SU-DHL-6 (cell line): ENCODE data around the gene AFF2.

ENCODE experiments used
- H2AFZ ChIP-seq: fragments of 200-600 bp; sonication (generic); 2 replicates; pipeline ENCODE4 v1.6.1; 2014; ENCODE audit warnings: low read depth, mild to moderate bottlenecking, moderate library complexity, mixed read lengths, antibody characterized with exemption, low read length; ENCODE audit not compliant: severe bottlenecking
- H3F3A ChIP-seq: fragments of 200-600 bp; shearing (Covaris generic); 2 replicates; pipeline ENCODE4 v1.6.0; 2016; ENCODE audit warnings: antibody characterized with exemption, mild to moderate bottlenecking; ENCODE audit not compliant: insufficient read depth
- H3K27ac ChIP-seq: fragments of 200-600 bp; sonication (generic); 2 replicates; pipeline ENCODE4 v1.5.1; 2016; ENCODE audit warnings: low read depth, mild to moderate bottlenecking, low read length, moderate library complexity, mixed read lengths
- H3K27me3 ChIP-seq: fragments of 200-600 bp; sonication (generic), shearing (Covaris generic); 2 replicates; pipeline ENCODE4 v1.6.0; 2014; ENCODE audit warnings: mild to moderate bottlenecking, low read length
- H3K36me3 ChIP-seq: fragments of 200-600 bp; sonication (generic); 2 replicates; pipeline ENCODE4 v1.6.1; 2014; ENCODE audit warnings: mild to moderate bottlenecking, low read length, mixed read lengths
- H3K4me2 ChIP-seq: fragments of 300-600, 200-600 bp; shearing (Covaris generic), sonication (generic); 2 replicates; pipeline ENCODE4 v1.6.0; 2014; ENCODE audit warnings: low read length, low read depth, mild to moderate bottlenecking; ENCODE audit not compliant: poor library complexity, severe bottlenecking
- H3K4me3 ChIP-seq: fragments of 200-600 bp; sonication (generic); 2 replicates; pipeline ENCODE4 v1.5.1; 2014; ENCODE audit warnings: antibody characterized with exemption, low read length, mild to moderate bottlenecking, mixed read lengths; ENCODE audit not compliant: insufficient read depth, poor library complexity, severe bottlenecking
- H3K79me2 ChIP-seq: fragments of 200-600 bp; sonication (generic); 2 replicates; pipeline ENCODE4 v1.6.1; 2014; ENCODE audit warnings: mild to moderate bottlenecking, low read length, moderate library complexity; ENCODE audit not compliant: insufficient read depth
- H3K9ac ChIP-seq: fragments of 200-600 bp; sonication (generic); 2 replicates; pipeline ENCODE4 v1.7.0; 2014; ENCODE audit warnings: mild to moderate bottlenecking, low read length
- H3K9me2 ChIP-seq: fragments of 200-600 bp; sonication (generic); replicated peaks from 2 replicates; pipeline ENCODE4 v1.6.1; 2014; ENCODE audit warnings: low read length; ENCODE audit not compliant: insufficient read depth
- H3K9me3 ChIP-seq: fragments of 200-600 bp; sonication (generic); 2 replicates; pipeline ENCODE4 v1.6.1; 2014; ENCODE audit warnings: low read length, mixed read lengths; ENCODE audit not compliant: insufficient read depth
- H4K20me1 ChIP-seq: fragments of 200-600 bp; sonication (generic); 2 replicates; pipeline ENCODE4 v1.6.1; 2014; ENCODE audit warnings: low read depth, mild to moderate bottlenecking, antibody characterized with exemption, low read length, moderate library complexity, mixed read lengths
- EZH2phosphoT487 ChIP-seq: fragments of 200-600 bp; sonication (generic), shearing (Covaris generic); conservative IDR thresholded peaks from 2 replicates; pipeline ENCODE4 v1.6.1; 2018; ENCODE audit warnings: mild to moderate bottlenecking, antibody characterized with exemption, low read length, moderate library complexity, mixed read lengths
- TF ChIP-seq, protein P1 (sequence below): fragments of 200-600 bp; sonication (generic); IDR thresholded peaks from one replicate; pipeline ENCODE4 v1.5.1; 2017; ENCODE audit warnings: antibody characterized with exemption, mild to moderate bottlenecking, low read length, moderate library complexity; ENCODE audit not compliant: insufficient read depth, poor library complexity, severe bottlenecking

The AFF2 gene

GRCh38 chrX:148984238-148984637 lies 483.8 kb downstream of the AFF2 start:
- Histone ChIP-seq H3K9ac (no peak overlapping the region), H3K79me2 (no peaks in the 10 kb centered on the region), H3K36me3 (no peaks in the 10 kb centered on the region), H3F3A (no peaks in the 10 kb centered on the region), H3K27me3 (no peaks in the 10 kb centered on the region), H3K4me3 (no peak overlapping the region), H2AFZ (no peak overlapping the region), H4K20me1 (no peaks in the 10 kb centered on the region), H3K9me3 (no peaks in the 10 kb centered on the region), H3K27ac (no peak overlapping the region), H3K9me2 (no peaks in the 10 kb centered on the region), H3K4me2 (no peak overlapping the region)
- TF ChIP-seq EZH2phosphoT487 = no peak
- TF ChIP-seq, protein P1, sequence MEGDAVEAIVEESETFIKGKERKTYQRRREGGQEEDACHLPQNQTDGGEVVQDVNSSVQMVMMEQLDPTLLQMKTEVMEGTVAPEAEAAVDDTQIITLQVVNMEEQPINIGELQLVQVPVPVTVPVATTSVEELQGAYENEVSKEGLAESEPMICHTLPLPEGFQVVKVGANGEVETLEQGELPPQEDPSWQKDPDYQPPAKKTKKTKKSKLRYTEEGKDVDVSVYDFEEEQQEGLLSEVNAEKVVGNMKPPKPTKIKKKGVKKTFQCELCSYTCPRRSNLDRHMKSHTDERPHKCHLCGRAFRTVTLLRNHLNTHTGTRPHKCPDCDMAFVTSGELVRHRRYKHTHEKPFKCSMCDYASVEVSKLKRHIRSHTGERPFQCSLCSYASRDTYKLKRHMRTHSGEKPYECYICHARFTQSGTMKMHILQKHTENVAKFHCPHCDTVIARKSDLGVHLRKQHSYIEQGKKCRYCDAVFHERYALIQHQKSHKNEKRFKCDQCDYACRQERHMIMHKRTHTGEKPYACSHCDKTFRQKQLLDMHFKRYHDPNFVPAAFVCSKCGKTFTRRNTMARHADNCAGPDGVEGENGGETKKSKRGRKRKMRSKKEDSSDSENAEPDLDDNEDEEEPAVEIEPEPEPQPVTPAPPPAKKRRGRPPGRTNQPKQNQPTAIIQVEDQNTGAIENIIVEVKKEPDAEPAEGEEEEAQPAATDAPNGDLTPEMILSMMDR = no peak

DNA sequence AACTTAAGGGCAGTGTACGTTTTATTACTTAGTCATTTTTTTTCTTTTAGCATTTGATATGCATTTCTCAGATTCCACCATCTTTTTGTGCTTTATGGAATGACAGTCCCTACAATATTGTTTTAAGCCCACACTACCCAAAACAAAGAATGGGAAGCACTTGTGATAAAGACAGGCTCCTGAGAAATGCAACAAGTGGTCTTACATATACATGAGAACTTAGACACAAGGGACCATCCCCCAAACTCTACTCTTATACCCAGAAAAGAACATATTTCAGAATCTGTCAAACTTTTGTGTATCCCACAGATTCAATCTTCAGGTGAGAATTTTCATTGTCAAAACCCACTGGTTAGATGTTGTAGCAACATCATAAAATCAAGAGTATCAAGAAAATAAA lies 491.1 kb downstream of the AFF2 start:
- H3K9me2 ChIP-seq = no peaks in the 10 kb centered on the region
- H3K27me3 ChIP-seq = no peaks in the 10 kb centered on the region
- H2AFZ ChIP-seq = no peak overlapping the region
- no peaks in the 10 kb centered on the region for H3K9me3 ChIP-seq
- H3K4me2 ChIP-seq = no peak overlapping the region
- H3F3A ChIP-seq = no peaks in the 10 kb centered on the region
- H3K4me3 ChIP-seq = no peak overlapping the region
- no peak overlapping the region for H3K9ac ChIP-seq
- no peaks in the 10 kb centered on the region for H3K36me3 ChIP-seq
- TF ChIP-seq EZH2phosphoT487 = no peak
- TF ChIP-seq, protein P1 = no peak
- H3K27ac ChIP-seq = no peak overlapping the region
- H4K20me1 ChIP-seq = no peaks in the 10 kb centered on the region
- no peaks in the 10 kb centered on the region for H3K79me2 ChIP-seq

DNA sequence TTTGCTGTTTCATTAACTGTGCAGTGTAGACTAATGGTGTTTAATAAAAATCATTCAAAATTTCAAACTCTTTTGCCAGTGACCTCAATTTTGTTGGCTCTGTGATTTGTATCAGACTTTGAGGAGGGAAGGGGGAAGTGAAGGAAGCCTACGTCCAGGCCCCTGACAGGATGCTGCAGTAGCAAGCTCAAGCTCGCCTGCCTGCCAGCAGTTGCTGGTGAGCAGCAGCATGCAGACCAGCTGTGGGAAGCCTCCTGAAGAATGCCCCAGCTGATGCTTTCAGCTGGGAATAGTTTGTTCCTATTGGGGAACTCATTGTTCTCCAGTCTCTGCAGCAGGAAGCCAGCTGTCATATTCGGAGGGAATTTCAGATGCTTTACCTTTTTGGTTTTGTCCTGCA lies 495.2 kb downstream of the AFF2 start:
- no peak overlapping the region for H3K4me2 ChIP-seq

More for the DNA sequence above, 495.2 kb downstream of the AFF2 start:
- Histone ChIP-seq H4K20me1 (no peaks in the 10 kb centered on the region), H3K9me3 (no peaks in the 10 kb centered on the region), H2AFZ (no peak overlapping the region), H3K4me3 (no peak overlapping the region), H3K27ac (no peak overlapping the region), H3K27me3 (no peaks in the 10 kb centered on the region), H3K36me3 (no peaks in the 10 kb centered on the region), H3K9me2 (no peaks in the 10 kb centered on the region), H3K9ac (no peak overlapping the region), H3K79me2 (no peaks in the 10 kb centered on the region), H3F3A (no peaks in the 10 kb centered on the region)
- no peak for TF ChIP-seq EZH2phosphoT487
- TF ChIP-seq, protein P1 = no peak
